Body of pancreas (tissue), 4 donors: ENCODE results near the gene MAPK10.

ENCODE experiments used
- CTCF ChIP-seq, 7 experiments: fragments of 450-650 bp in 4 of 7; fragments of 200-600 bp in 3 of 7; sonication (generic) in 3 of 7; IDR thresholded peaks; one replicate each; pipeline ENCODE4 v1.5.1; 2016 to 2019; ENCODE audit warnings: antibody characterized with exemption in 7 of 7
- POLR2A ChIP-seq, 3 donors: fragments of 450-650 bp; IDR thresholded peaks; one replicate each; pipeline ENCODE4 v1.6.1; 2016; ENCODE audit warnings: antibody characterized with exemption in 3 of 3, mild to moderate bottlenecking in 2 of 3

- TF ChIP-seq CTCF (IDR thresholded peaks at IDR 0.05) (no peak), POLR2A (IDR thresholded peaks at IDR 0.05) (no peak)
Observed at GRCh38 chr4:86242677-86243076, 117.2 kb downstream of the MAPK10 start.
